ENCODE measurements around the gene KCNIP1.

- TF ChIP-seq CTCF (IDR thresholded peaks at IDR 0.05), result no peak
- no peak for TF ChIP-seq POLR2AphosphoS5 (IDR thresholded peaks at IDR 0.05)
- no peak for TF ChIP-seq POLR2A (IDR thresholded peaks at IDR 0.05)
Observed at GRCh38 chr5:170466553-170466952, 37.3 kb upstream of the KCNIP1 start.

All from gastroesophageal sphincter (tissue), 3 donors.